HEK293 (cell line): ENCODE measurements around the gene RAPGEF5.
A peak's percentile ranks its signal among the peaks of the same experiment; 100 is the strongest.

Source experiments
- CTCF ChIA-PET: fragments of 350-600 bp; formaldehyde crosslinking; extraction: SDS; loops from one replicate; lab custom pipeline; 2021; ENCODE audit warnings: antibody characterized with exemption; lab: Yijun Ruan, JAX
- POLR2A ChIA-PET: fragments of 300-600 bp; formaldehyde crosslinking; extraction: SDS; loops from one replicate; lab custom pipeline; 2020; ENCODE audit warnings: antibody characterized with exemption, inconsistent platforms; lab: Yijun Ruan, JAX
- H3K27ac ChIP-seq: fragments of 200-500 bp; sonication (Bioruptor generic); 2 replicates; pipeline ENCODE4 v1.5.1; 2014; ENCODE audit warnings: low read depth, low read length, control low read depth, inconsistent platforms; ENCODE audit errors: extremely low read depth
- H3K36me3 ChIP-seq, 2 experiments: fragments of 200-500 bp in 1 of 2; sonication (Bioruptor generic) in 1 of 2; 1 replicate in 1 of 2; 2 replicates in 1 of 2; pipeline ENCODE4 v1.5.1; 2014 to 2017; ENCODE audit warnings: inconsistent platforms in 2 of 2, low read length in 2 of 2; ENCODE audit not compliant: control insufficient read depth in 2 of 2, insufficient read depth in 1 of 2
- H3K4me1 ChIP-seq: fragments of 200-500 bp; sonication (Bioruptor generic); 2 replicates; pipeline ENCODE4 v1.5.1; 2014; ENCODE audit warnings: mild to moderate bottlenecking, low read length, inconsistent platforms; ENCODE audit not compliant: control insufficient read depth, insufficient read depth
- H3K4me3 ChIP-seq: 2 replicates; pipeline ENCODE4 v1.5.1; 2011; ENCODE audit warnings: low read depth, mild to moderate bottlenecking, control low read depth, low read length, moderate library complexity
- H3K9me3 ChIP-seq: fragments of 200-500 bp; sonication (Bioruptor generic); 2 replicates; pipeline ENCODE4 v1.5.1; 2014; ENCODE audit warnings: low read depth, low read length, inconsistent platforms; ENCODE audit not compliant: control insufficient read depth, insufficient read depth
- IKZF3 ChIP-seq: fragments of 450-650 bp; IDR thresholded peaks from 2 replicates; pipeline ENCODE4 v1.5.0; 2018; ENCODE audit warnings: missing biosample characterization, mild to moderate bottlenecking, missing genetic modification characterization, moderate library complexity
- YY1 ChIP-seq: fragments of 450-650 bp; formaldehyde crosslinking; IDR thresholded peaks from 2 replicates; pipeline ENCODE4 v1.5.1; 2018; ENCODE audit warnings: missing biosample characterization, missing genetic modification characterization
- ZBTB17 ChIP-seq: fragments of 450-650 bp; formaldehyde crosslinking; IDR thresholded peaks from 2 replicates; pipeline ENCODE4 v1.5.1; 2016; ENCODE audit warnings: missing biosample characterization, missing genetic modification characterization
- ZBTB20 ChIP-seq: fragments of 450-650 bp; formaldehyde crosslinking; IDR thresholded peaks from 2 replicates; pipeline ENCODE4 v1.5.1; 2016; ENCODE audit warnings: missing biosample characterization, missing genetic modification characterization
- ZEB2 ChIP-seq: fragments of 450-650 bp; formaldehyde crosslinking; IDR thresholded peaks from 2 replicates; pipeline ENCODE4 v1.5.1; 2016; ENCODE audit warnings: missing biosample characterization, missing genetic modification characterization
- ZFP69B ChIP-seq: fragments of 450-650 bp; formaldehyde crosslinking; IDR thresholded peaks from 2 replicates; pipeline ENCODE4 v1.5.1; 2016; ENCODE audit warnings: missing biosample characterization, missing genetic modification characterization
- ZNF132 ChIP-seq: fragments of 450-650 bp; formaldehyde crosslinking; IDR thresholded peaks from 2 replicates; pipeline ENCODE4 v1.5.1; 2017; ENCODE audit warnings: missing biosample characterization, missing genetic modification characterization, borderline replicate concordance
- ZNF133 ChIP-seq: fragments of 450-650 bp; formaldehyde crosslinking; IDR thresholded peaks from 2 replicates; pipeline ENCODE4 v1.5.1; 2016; ENCODE audit warnings: missing biosample characterization, missing genetic modification characterization
- ZNF16 ChIP-seq: fragments of 450-650 bp; formaldehyde crosslinking; IDR thresholded peaks from 2 replicates; pipeline ENCODE4 v1.5.1; 2016; ENCODE audit warnings: low read depth, missing biosample characterization, missing genetic modification characterization
- ZNF214 ChIP-seq: fragments of 450-650 bp; formaldehyde crosslinking; IDR thresholded peaks from 2 replicates; pipeline ENCODE4 v1.5.1; 2017; ENCODE audit warnings: missing biosample characterization, mild to moderate bottlenecking, missing genetic modification characterization, borderline replicate concordance
- ZNF266 ChIP-seq: fragments of 450-650 bp; formaldehyde crosslinking; IDR thresholded peaks from 2 replicates; pipeline ENCODE4 v1.5.1; 2016; ENCODE audit warnings: missing biosample characterization, missing genetic modification characterization, low read depth
- ZNF274 ChIP-seq, 2 experiments: fragments of 200-500 bp in 1 of 2; fragments of 450-650 bp in 1 of 2; sonication (Bioruptor generic) in 1 of 2; formaldehyde crosslinking in 1 of 2; IDR thresholded peaks; 2 replicates each; pipeline versions ENCODE4 v1.5.1 to v1.6.1; 2014 to 2016; ENCODE audit warnings: borderline replicate concordance in 1 of 2, inconsistent platforms in 1 of 2, low read length in 1 of 2, missing biosample characterization in 1 of 2, missing genetic modification characterization in 1 of 2
- ZNF280D ChIP-seq: fragments of 450-650 bp; formaldehyde crosslinking; IDR thresholded peaks from 2 replicates; pipeline ENCODE4 v1.5.1; 2016; ENCODE audit warnings: missing biosample characterization, missing genetic modification characterization
- ZNF473 ChIP-seq: fragments of 450-650 bp; formaldehyde crosslinking; IDR thresholded peaks from 2 replicates; pipeline ENCODE4 v1.5.1; 2017; ENCODE audit warnings: missing biosample characterization, missing genetic modification characterization
- ZNF529 ChIP-seq: fragments of 450-650 bp; formaldehyde crosslinking; IDR thresholded peaks from 2 replicates; pipeline ENCODE4 v1.5.1; 2017; ENCODE audit warnings: missing genetic modification characterization, missing biosample characterization; ENCODE audit not compliant: insufficient replicate concordance
- ZNF571 ChIP-seq: fragments of 450-650 bp; formaldehyde crosslinking; IDR thresholded peaks from 2 replicates; pipeline ENCODE4 v1.5.0; 2017; ENCODE audit warnings: missing biosample characterization, missing genetic modification characterization
- ZNF624 ChIP-seq: fragments of 450-650 bp; formaldehyde crosslinking; IDR thresholded peaks from 2 replicates; pipeline ENCODE4 v1.5.1; 2017; ENCODE audit warnings: missing biosample characterization, missing genetic modification characterization
- ZNF654 ChIP-seq: fragments of 450-650 bp; formaldehyde crosslinking; IDR thresholded peaks from 2 replicates; pipeline ENCODE4 v1.5.1; 2016; ENCODE audit warnings: low read depth, missing biosample characterization, missing genetic modification characterization
- ZSCAN18 ChIP-seq: fragments of 450-650 bp; formaldehyde crosslinking; IDR thresholded peaks from 2 replicates; pipeline ENCODE4 v1.5.1; 2016; ENCODE audit warnings: missing biosample characterization, missing genetic modification characterization
- TF ChIP-seq, protein P1 (sequence below): fragments of 450-650 bp; formaldehyde crosslinking; IDR thresholded peaks from 2 replicates; pipeline ENCODE4 v1.5.1; 2017; ENCODE audit warnings: missing biosample characterization, missing genetic modification characterization
- TF ChIP-seq, protein P2 (sequence below): sonication (generic); formaldehyde crosslinking; IDR thresholded peaks from 2 replicates; pipeline ENCODE4 v1.8.1; 2022; ENCODE audit warnings: mild to moderate bottlenecking, moderate library complexity, missing genetic modification reagents

The RAPGEF5 gene

GRCh38 chr7:22200238-22200637 lies 156.7 kb downstream of the RAPGEF5 start:
- TF ChIP-seq IKZF3, result no peak
- no peak for TF ChIP-seq ZFP69B (tag by site-specific recombination)
- TF ChIP-seq ZNF654 (tag by site-specific recombination), result no peak
- Histone ChIP-seq H3K4me1 (no peaks in the 10 kb centered on the region), H3K9me3 (no peaks in the 10 kb centered on the region), H3K4me3 (no peak overlapping the region), H3K27ac (no peak overlapping the region), H3K36me3 (no peaks in the 10 kb centered on the region)
- ChIA-PET CTCF (interaction anchor here (0.7 kb wide), 1 partner anchor 11 kb away, joined by 3 read pairs; no protein-coding TSS in a partner anchor), POLR2A (no interaction called here)

GRCh38 chr7:22197376-22197775 lies 159.6 kb downstream of the RAPGEF5 start:
- no peaks in the 10 kb centered on the region for H3K4me1 ChIP-seq
- no peak overlapping the region for H3K4me3 ChIP-seq
- no peaks in the 10 kb centered on the region for H3K9me3 ChIP-seq
- H3K36me3 ChIP-seq, result peaks cover 0 to 4% of the 10 kb centered on the region in 2 experiments; a peak in 1 of 3 replicates
- no peak overlapping the region for H3K27ac ChIP-seq
- TF ChIP-seq ZNF274 (IDR thresholded peaks at IDR 0.05; ENCODE audit: low read length) (no peak), ZNF274 (tag by site-specific recombination; IDR thresholded peaks at IDR 0.05; ENCODE audit: borderline replicate concordance) (no peak), ZBTB20 (tag by site-specific recombination) (no peak), ZNF266 (no peak), ZNF132 (no peak), ZEB2 (tag by site-specific recombination) (no peak), ZNF571 (tag by site-specific recombination) (no peak), ZNF529 (tag by site-specific recombination) (no peak)
- TF ChIP-seq, protein P1, sequence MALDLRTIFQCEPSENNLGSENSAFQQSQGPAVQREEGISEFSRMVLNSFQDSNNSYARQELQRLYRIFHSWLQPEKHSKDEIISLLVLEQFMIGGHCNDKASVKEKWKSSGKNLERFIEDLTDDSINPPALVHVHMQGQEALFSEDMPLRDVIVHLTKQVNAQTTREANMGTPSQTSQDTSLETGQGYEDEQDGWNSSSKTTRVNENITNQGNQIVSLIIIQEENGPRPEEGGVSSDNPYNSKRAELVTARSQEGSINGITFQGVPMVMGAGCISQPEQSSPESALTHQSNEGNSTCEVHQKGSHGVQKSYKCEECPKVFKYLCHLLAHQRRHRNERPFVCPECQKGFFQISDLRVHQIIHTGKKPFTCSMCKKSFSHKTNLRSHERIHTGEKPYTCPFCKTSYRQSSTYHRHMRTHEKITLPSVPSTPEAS, result no peak
- POLR2A ChIA-PET, result no interaction called here
- CTCF ChIA-PET, result no interaction called here

DNA sequence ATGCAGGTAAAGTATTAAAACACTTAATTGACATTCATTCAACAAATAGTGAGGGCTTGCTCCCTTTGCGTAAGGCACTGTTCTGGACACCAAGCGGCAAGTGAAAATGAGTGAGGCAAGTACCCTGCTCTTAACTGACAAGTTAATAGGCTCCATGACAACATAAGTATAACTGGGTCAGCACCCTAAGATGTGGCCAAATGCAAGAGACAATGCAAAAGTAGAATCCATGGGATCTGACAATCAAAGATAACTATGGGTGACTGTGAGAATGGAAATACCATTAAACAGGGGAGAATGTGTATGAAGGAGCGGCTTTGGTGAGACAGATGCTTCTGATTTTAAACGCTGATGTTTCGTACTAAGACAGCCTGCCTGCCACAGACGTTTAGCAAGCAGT lies 160.5 kb downstream of the RAPGEF5 start:
- no peak overlapping the region for H3K27ac ChIP-seq
- ChIA-PET POLR2A (no interaction called here), CTCF (no interaction called here)
- H3K4me1 ChIP-seq, result no peaks in the 10 kb centered on the region
- H3K4me3 ChIP-seq, result no peak overlapping the region
- peaks cover 0 to 4% of the 10 kb centered on the region in 2 experiments; a peak in 1 of 3 replicates for H3K36me3 ChIP-seq
- no peaks in the 10 kb centered on the region for H3K9me3 ChIP-seq
- no peak for TF ChIP-seq ZNF214 (tag by site-specific recombination)
- TF ChIP-seq ZNF133, result 0 out of 2 replicates have a peak, but pooled peaks have one; percentile 30
- no peak for TF ChIP-seq ZNF624 (tag by site-specific recombination)
- no peak for TF ChIP-seq ZBTB17

DNA sequence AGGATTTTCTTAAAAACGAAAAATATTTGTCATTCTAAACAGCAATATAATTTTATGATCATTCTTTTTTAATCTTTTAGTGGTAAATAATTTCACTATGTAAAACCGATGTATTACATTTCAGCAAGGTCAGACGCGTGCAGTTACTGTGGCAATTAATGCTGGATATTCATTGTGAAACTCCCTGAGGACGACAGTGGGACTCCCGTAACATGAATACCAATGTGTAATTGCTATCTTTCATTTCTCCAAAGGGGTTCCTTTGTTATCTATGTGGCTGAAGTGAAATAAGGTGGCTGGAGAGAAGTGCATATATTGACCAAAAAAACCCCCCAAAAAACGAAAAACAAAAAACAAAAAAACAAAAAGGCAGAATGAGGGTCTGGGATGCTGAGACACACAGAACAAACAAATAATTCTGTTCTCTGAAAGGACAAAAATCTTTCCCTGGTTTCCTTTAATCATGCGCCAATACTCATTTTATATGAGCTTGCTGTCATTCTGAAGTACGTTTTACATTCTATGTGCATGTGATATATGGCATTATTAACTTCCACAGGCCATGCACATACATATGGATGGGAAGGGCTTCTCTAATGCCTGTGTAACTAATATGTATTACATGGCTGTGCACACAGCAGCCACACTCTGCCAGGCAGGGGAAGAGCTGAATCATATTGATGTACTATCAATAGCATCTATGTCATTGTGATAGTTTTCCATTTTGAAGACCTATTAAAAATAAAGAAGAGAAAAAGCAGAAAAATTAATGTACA lies 161.4 kb downstream of the RAPGEF5 start:
- Histone ChIP-seq H3K9me3 (no peaks in the 10 kb centered on the region), H3K27ac (no peak overlapping the region), H3K4me1 (no peaks in the 10 kb centered on the region), H3K4me3 (no peak overlapping the region), H3K36me3 (peaks cover 0 to 4% of the 10 kb centered on the region in 2 experiments; a peak in 1 of 3 replicates)
- ChIA-PET POLR2A (no interaction called here), CTCF (interaction anchor here (1.2 kb wide), 1 partner anchor 12 kb away, joined by 3 read pairs; no protein-coding TSS in a partner anchor)
- no peak for TF ChIP-seq ZNF16
- TF ChIP-seq, protein P2, sequence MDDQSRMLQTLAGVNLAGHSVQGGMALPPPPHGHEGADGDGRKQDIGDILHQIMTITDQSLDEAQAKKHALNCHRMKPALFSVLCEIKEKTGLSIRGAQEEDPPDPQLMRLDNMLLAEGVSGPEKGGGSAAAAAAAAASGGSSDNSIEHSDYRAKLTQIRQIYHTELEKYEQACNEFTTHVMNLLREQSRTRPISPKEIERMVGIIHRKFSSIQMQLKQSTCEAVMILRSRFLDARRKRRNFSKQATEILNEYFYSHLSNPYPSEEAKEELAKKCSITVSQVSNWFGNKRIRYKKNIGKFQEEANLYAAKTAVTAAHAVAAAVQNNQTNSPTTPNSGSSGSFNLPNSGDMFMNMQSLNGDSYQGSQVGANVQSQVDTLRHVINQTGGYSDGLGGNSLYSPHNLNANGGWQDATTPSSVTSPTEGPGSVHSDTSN (CRISPR knock-in tag), result no peak
- TF ChIP-seq ZNF473 (tag by site-specific recombination), result no peak
- no peak for TF ChIP-seq ZNF280D (tag by site-specific recombination)
- TF ChIP-seq YY1 (tag by site-specific recombination), result no peak
- TF ChIP-seq ZSCAN18 (tag by site-specific recombination), result no peak
